Measurements from ENCODE around the gene MIER2. TPM values are rescaled to one million over a fixed set of nuclear protein-coding genes. Genes with fewer than 3 reads are reported as not detected.

The MIER2 gene
- total and polyA plus RNA-seq, 2 donors from 2014 or later, result 18.4 to 23.4 TPM

DNA sequence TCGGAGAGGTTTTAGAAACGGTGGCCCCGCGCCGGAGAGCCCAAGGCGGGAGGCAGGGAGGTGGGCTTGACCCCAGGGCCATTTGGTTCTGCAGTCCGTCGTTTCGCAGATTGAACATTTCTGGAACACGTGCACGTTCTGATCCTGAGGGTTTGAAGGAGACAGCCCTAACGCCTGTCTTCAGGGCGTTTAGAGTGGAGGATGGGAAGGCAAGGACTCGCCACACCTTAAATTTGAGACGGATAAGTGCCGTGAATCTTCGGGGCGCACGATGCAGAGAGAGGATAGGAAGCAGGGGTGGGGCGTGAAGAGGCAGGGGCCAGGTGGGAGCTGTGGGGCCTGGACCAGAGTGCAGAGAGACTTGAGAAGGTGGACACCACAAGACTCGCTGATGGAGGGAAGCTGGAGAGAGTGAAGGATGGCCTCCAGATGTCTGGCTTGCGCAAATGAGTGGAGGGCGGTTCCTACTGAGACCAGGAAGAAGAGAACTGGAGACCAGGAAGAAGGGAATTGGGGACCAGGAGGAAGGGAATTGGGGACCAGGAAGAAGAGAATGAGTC lies 804 bp upstream of the MIER2 start:
- H3K4me3 ChIP-seq (ENCODE audit: low read length in 3 of 3), result peak overlapping the region in 1 of 3 donors; percentile 52
- H3K9me3 ChIP-seq (ENCODE audit: control insufficient read depth in 2 of 3, insufficient read depth in 1 of 3, low read length in 3 of 3), result no peaks in the 10 kb centered on the region
- no peaks in the 10 kb centered on the region for H3K36me3 ChIP-seq (ENCODE audit: control insufficient read depth in 2 of 3, insufficient read depth in 3 of 3, low read length in 3 of 3)
- peaks cover 0 to 26% (median 13%) of the 10 kb centered on the region in 3 donors for H3K4me1 ChIP-seq (ENCODE audit: control insufficient read depth in 2 of 3, insufficient read depth in 2 of 3, low read depth in 1 of 3, low read length in 3 of 3)
- no peak for DNase-seq
- no peak for FAIRE-seq
- intact Hi-C loops (cut with DNase I), result no loop called here
- TF ChIP-seq, protein P1, sequence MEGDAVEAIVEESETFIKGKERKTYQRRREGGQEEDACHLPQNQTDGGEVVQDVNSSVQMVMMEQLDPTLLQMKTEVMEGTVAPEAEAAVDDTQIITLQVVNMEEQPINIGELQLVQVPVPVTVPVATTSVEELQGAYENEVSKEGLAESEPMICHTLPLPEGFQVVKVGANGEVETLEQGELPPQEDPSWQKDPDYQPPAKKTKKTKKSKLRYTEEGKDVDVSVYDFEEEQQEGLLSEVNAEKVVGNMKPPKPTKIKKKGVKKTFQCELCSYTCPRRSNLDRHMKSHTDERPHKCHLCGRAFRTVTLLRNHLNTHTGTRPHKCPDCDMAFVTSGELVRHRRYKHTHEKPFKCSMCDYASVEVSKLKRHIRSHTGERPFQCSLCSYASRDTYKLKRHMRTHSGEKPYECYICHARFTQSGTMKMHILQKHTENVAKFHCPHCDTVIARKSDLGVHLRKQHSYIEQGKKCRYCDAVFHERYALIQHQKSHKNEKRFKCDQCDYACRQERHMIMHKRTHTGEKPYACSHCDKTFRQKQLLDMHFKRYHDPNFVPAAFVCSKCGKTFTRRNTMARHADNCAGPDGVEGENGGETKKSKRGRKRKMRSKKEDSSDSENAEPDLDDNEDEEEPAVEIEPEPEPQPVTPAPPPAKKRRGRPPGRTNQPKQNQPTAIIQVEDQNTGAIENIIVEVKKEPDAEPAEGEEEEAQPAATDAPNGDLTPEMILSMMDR (IDR thresholded peaks at IDR 0.05; ENCODE audit: borderline replicate concordance, extremely low read depth, insufficient read depth), result no peak
- no peak overlapping the region for H3K9ac ChIP-seq (ENCODE audit: low read length in 3 of 3)
- H3K27me3 ChIP-seq (ENCODE audit: control insufficient read depth, insufficient read depth, low read length), result no peaks in the 10 kb centered on the region
- no peak overlapping the region for H3K27ac ChIP-seq (ENCODE audit: low read depth in 2 of 2, low read length in 2 of 2)

DNA sequence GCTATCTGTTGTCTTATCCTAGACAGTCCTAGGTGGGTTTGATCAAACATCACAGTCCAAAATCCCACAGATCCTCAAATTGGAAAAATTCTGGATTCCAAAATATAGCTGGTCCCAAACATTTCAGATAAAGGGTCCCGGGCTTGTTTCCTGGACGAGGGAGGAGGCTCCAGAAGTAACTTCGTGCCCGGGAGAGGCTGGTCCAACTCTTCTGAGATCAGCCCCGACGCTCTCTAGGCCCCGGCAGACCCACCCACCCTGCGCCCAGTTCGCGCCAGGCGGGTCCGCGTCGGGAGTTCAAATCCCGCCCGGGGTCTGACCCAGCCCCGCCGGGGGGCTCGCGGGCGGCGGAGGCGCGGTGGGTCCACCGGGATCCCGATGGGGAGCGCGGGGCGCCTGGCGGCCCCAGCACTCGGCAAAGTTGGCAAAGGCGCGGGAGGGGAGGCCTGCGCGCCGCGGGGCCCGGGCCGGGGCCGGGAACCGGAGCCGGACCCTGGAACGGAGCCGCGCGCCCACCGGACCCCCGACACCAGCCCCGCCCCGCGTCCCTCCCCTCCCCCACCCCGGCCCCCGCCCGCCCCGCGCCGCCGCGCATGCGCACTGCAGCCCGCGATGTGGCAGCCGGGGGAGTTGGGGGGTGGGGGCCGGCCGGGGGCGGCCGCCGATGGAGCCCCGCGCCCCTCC lies 513 bp downstream of the MIER2 start:
- Histone ChIP-seq H3K9me3 (ENCODE audit: control insufficient read depth in 2 of 3, insufficient read depth in 1 of 3, low read length in 3 of 3) (no peaks in the 10 kb centered on the region), H3K9ac (ENCODE audit: low read length in 3 of 3) (peak overlapping the region; percentile 4 to 63 (median 31)), H3K36me3 (ENCODE audit: control insufficient read depth in 2 of 3, insufficient read depth in 3 of 3, low read length in 3 of 3) (peaks cover 0 to 2% (median 0%) of the 10 kb centered on the region in 3 donors), H3K4me1 (ENCODE audit: control insufficient read depth in 2 of 3, insufficient read depth in 2 of 3, low read depth in 1 of 3, low read length in 3 of 3) (peaks cover 0 to 29% (median 13%) of the 10 kb centered on the region in 3 donors), H3K27me3 (ENCODE audit: control insufficient read depth, insufficient read depth, low read length) (no peaks in the 10 kb centered on the region), H3K27ac (ENCODE audit: low read depth in 2 of 2, low read length in 2 of 2) (no peak overlapping the region), H3K4me3 (ENCODE audit: low read length in 3 of 3) (peak overlapping the region; percentile 52 to 67 (median 63))
- intact Hi-C loops (cut with DNase I), result no loop called here
- peak in 4 of 5 donors; percentile 21 to 74 (median 44) for DNase-seq
- TF ChIP-seq, protein P1 (IDR thresholded peaks at IDR 0.05; ENCODE audit: borderline replicate concordance, extremely low read depth, insufficient read depth), result no peak
- FAIRE-seq, result no peak

DNA sequence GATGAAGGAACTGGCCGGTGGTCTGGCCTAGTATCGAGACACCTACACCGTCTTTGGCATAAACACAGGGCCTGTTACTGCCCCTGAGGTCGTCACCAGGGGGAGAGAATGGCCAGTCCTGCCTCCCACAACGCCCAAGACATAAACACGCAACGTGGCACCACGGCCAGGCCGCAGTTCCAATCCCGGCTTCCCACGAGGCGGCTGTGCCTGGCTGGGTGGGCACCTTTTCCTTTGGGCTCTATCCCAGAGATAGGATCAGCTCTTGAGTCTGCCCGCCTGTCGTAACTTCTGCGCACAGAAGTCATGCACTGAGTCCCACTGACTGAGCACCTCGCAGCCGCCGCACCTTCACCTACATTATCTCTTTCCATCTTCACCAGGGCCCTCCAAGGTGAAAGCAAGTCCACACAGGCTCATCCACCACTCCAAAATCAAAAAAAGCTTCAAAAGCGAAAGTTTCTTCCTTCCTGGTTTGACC lies 1.1 kb downstream of the MIER2 start:
- Histone ChIP-seq H3K4me3 (ENCODE audit: low read length in 3 of 3) (peak overlapping the region; percentile 52 to 67 (median 63)), H3K9me3 (ENCODE audit: control insufficient read depth in 2 of 3, insufficient read depth in 1 of 3, low read length in 3 of 3) (no peaks in the 10 kb centered on the region), H3K27ac (ENCODE audit: low read depth in 2 of 2, low read length in 2 of 2) (peak overlapping the region in 1 of 2 donors; percentile 33), H3K9ac (ENCODE audit: low read length in 3 of 3) (peak overlapping the region; percentile 4 to 63 (median 31)), H3K27me3 (ENCODE audit: control insufficient read depth, insufficient read depth, low read length) (no peaks in the 10 kb centered on the region), H3K4me1 (ENCODE audit: control insufficient read depth in 2 of 3, insufficient read depth in 2 of 3, low read depth in 1 of 3, low read length in 3 of 3) (peaks cover 0 to 29% (median 13%) of the 10 kb centered on the region in 3 donors), H3K36me3 (ENCODE audit: control insufficient read depth in 2 of 3, insufficient read depth in 3 of 3, low read length in 3 of 3) (peaks cover 0 to 2% (median 0%) of the 10 kb centered on the region in 3 donors)
- no peak for FAIRE-seq
- no peak for DNase-seq
- TF ChIP-seq, protein P1 (IDR thresholded peaks at IDR 0.05; ENCODE audit: borderline replicate concordance, extremely low read depth, insufficient read depth), result no peak
- intact Hi-C loops (cut with DNase I), result no loop called here

Data from kidney (tissue), 14 donors.